Suppressor macrophage (primary cell): ENCODE results near the gene MUC21.
A peak's percentile ranks its signal among the peaks of the same experiment; 100 is the strongest.
"Not testable (repeated sequence)": the region's sequence is repeated elsewhere in the genome, so short reads cannot be mapped to it uniquely, and the experiment has no call there.

Source experiments
- DNase-seq, 4 experiments: peaks; one replicate each; pipeline ENCODE4 v3.0.0-alpha.2; 2020 to 2022

MUC21 gene

DNA sequence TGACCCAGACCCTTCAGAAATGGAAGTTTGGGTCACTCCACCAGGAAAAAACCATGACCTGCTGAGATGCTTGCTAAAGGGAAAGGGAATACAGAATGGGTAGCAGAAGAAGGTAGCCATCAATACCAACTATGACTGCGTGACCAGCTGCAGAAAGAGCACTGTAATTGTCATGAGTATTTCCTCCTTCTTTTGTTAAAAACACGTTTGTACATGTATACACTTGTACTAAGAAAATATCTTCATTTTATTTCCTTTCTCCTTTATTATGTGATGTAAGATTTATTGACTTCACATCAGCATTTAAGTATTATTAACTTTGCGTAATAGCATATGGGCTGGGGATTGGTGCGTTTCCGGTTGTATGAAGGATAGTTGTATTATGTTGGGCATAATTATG is 12.6 kb upstream of the MUC21 start:
- no peak for DNase-seq

DNA sequence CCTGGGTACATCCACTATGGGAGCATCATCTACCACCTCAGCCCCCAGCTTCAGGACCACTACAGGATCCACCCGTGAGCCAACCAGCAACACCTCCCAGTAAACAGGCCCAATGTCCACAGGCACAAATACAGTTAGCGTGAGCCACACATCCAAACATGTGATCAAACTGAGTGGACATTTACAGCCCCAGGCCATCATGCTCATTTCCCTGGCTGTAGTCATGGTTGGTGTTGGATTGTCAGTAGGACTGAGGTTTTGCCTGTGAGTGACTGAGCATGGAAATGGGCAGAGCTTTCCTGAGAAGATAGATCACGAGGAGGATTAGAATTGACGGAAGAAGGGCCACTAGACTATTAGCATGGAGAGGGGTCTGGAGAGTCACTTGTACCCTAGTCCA is 10.7 kb upstream of the MUC21 start:
- no peak for DNase-seq

DNA sequence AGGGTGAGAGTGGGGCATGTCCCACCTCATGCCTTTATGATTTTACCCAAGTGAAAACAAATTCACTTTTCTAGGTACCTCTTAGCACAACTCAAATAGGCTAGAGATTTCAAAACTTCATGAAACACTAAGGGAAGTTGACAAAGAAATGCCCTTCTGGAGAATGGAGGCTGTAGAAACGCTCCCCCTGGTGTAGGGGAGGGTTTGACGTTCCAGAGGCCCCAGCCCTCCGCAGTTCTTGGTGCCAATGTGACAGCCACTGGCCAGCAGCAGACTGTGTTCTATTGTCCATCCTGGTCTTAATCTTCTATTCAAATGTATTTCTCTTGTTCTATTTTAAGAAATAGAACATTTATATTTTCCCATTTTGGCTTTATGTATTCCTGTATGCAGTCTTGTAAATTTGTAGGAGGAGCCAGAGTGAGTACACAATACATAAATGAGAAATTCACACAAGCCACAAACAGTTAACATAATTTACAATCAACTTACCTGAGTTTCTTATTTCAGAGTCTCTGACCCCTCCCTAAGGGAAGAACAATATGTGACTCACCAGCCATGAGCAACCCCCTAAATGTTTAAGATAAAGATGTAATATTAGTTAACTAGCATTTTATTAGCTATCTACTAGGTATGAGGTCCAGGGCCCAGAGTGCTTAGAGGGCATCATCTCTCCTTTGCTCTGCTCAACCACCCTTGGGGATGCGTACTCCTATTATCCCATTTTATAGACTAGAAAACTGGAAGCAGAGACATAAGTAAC is 8.8 kb upstream of the MUC21 start:
- no peak for DNase-seq

DNA sequence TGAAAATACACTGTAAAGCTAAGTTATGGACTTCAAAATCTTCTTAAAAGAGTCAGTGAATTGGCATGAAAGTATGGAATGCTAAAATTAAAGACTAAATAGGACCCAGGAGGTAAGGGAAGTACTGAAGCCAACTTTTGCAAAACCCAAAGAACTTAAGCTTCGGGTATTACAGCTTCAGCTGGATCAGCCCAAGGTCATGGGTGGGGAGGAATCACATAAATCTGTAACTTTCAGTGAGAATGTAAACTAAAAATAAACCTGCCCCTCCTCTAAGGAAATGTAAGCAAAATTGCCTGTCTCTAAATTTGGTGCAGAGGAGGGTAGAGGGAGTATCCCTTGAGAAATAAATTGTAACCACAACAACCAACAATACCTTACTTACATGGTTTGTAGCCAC is 4.4 kb upstream of the MUC21 start:
- no peak for DNase-seq

DNA sequence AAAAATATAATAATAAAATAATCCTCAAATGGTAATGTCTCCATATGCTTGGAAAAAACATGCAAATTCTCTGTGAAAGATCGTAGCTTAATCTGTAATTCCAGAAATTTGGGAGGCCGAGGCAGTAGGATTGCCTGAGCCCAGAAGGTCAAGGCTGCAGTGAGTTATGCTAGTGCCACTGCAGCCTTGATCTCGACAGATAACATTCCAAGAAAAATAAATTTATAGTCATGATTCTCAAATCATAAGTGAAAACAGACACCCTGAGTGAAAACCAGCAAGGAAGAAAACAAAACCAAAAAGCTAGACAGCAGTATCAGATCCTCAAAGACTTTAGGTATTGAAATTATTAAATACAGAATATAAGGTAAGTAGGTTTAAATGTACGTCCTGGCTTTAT is 3.8 kb upstream of the MUC21 start:
- DNase-seq = no peak

DNA sequence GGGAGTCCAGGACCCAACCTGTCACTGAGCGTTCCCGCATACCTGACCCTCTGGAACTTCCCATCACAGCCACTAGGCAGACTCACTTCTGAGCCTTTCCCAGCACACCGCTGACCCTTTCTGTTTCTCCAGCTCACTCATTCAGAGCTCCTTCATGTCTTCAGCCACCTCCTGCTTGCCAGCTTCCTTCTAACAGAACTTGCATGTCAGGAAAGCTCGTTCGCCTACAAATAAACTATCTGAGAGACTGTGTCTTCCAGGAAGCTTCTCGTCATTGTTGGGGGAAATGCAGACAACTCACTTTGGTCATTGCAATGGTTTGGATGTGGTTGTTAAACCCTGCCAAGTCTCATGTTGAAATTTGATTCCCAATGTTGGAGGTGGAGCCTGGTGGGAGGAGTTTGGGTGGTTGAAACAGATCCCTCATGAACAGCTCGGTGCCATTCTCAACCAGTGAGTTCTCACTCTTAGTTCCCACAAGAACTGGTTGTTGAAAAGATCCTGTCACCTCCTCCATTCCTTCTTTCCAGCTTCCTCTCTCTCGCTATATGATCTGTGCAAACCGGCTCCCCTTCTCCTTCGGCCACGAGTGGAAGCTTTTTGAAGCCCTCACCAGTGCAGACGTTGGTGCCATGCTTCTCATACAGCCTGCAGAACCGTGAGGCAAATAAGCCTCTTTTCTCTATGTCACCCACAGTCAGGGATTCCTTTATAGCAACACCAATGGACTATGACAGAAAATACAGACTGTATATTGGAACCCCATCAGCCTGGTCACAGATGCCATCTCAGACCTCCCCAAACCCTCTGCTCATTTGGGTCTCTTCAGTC is 1.4 kb upstream of the MUC21 start:
- DNase-seq = peak in 1 of 4 experiments; percentile 7

DNA sequence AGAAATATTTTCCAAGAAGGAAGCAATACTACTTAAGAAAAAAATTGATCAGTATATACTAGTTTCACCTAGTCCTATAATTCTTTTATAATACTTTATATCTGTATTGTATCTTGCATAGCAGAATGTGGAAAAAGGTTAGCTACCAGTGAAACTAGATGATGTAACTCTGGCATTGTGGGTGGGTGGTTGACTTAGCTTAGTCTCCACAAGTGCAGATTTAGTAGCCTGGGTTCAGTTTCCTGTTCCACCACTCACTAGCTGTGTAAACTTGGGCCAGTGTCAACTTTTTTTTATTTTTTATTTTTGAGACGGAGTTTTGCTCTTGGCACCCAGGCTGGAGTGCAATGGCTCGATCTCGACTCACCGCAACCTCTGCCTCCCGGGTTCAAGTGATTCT is 2.0 kb downstream of the MUC21 start:
- peak; percentile 35 to 69 (median 56) for DNase-seq

DNA sequence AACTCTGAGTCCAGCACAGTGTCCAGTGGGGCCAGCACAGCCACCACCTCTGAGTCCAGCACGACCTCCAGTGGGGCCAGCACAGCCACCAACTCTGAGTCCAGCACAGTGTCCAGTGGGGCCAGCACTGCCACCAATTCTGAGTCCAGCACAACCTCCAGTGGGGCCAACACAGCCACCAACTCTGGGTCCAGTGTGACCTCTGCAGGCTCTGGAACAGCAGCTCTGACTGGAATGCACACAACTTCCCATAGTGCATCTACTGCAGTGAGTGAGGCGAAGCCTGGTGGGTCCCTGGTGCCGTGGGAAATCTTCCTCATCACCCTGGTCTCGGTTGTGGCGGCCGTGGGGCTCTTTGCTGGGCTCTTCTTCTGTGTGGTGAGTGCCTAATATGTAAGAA is 3.8 kb downstream of the MUC21 start:
- DNase-seq = no peak

DNA sequence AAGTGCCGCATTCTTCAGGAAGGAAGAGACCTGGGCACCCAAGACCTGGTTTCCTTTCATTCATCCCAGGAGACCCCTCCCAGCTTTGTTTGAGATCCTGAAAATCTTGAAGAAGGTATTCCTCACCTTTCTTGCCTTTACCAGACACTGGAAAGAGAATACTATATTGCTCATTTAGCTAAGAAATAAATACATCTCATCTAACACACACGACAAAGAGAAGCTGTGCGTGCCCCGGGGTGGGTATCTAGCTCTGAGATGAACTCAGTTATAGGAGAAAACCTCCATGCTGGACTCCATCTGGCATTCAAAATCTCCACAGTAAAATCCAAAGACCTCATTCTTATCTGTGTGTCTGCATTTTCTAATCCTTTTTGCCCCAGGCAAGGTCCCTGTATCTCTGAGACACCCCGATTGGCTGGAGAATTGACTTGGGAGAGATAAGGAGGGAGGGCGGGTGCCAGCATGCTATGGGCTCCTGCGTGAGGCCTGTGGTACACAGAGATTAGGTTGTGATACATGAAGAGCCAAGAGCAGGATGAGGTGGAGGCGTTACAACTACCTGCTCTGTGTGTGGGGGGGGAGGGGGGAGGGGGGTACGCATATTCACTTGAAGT is 4.8 kb downstream of the MUC21 start:
- no peak for DNase-seq

DNA sequence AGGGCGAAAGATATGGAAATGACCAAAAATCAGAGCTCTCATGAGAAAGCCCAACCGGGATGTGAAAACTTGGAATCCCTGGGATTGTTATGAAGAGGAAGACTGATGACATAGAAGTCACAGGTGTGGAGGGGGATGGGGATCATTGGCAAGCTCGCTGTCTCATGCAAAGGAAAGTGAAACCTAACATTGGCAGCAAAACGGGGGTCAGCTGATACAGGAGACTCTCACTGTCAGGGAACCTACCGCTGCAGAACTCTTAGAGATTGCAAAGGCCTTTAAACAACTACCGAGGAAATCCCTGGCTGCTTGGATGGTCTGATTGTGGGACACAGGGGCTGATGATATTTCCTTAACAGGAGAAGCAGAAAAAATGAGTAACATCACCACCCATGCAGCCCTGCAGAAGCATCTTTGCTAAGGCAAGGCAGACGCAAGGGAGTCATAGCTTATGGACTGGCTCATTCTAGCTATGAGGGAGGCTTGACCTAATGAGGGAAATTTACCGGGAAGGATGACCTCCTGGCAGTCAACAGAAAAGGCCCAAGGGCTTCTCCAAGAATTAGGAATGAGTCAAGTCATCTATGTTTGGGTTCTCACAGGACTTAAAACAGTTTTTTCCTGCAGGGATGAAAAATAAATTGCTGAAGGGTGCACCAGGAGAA is 7.0 kb downstream of the MUC21 start:
- no peak for DNase-seq

DNA sequence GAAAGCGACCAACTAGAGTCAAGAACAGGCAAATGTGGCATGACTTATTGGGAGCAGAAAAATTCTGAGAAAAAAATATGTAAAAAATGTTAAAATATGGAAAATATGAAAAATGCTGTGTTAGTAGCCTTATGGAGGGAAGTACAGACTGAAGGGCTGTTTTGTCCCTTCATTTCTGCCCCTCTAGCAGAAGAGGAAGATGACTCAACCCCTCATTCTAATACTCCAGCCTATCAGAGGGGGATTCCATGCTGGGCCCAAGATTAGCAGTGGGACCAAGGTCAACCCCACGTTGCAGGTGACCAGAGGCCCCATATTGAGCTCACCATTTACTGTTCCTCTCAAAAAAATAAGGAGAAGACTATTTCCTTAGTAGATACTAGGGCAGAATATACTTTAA is 8.4 kb downstream of the MUC21 start:
- peak in 3 of 4 experiments; percentile 28 to 43 (median 42) for DNase-seq

DNA sequence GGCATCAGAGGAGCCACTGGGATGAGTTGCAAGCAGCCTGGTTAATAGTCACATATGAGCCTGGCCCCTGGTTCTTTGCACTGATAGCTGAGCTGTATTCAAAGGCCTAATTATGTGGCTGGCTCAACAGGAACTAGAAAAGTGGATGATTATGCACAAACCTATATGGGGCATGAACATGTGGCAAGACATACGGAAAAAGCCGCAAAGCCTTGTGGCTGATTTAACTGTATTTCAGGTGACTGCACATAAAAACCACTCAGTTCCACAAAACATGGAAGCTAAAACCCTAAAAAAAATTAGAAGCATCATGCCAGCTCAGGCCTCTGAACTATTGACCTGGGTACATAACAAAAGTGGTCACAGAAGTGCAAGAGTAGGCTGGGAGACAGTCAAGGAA is 13.8 kb downstream of the MUC21 start:
- DNase-seq = no peak

DNA sequence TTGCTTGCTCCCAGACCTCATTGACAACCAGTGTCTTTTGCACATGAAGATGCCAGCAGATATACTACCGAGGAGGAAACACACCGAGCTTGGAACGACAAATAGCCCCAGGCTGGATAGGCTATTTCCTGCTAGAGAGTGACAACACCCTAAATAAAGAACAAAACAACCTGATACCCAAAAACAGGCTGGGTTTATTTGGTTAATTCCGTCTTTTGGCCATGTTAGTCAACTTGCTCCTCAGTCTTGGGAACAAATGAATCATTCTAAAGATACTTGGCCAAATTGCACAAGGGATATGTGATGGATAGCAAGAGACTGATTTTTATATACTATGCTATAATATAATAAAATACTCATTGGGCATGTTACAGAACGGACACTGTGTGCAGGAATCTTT is 15.3 kb downstream of the MUC21 start:
- no peak for DNase-seq

DNA sequence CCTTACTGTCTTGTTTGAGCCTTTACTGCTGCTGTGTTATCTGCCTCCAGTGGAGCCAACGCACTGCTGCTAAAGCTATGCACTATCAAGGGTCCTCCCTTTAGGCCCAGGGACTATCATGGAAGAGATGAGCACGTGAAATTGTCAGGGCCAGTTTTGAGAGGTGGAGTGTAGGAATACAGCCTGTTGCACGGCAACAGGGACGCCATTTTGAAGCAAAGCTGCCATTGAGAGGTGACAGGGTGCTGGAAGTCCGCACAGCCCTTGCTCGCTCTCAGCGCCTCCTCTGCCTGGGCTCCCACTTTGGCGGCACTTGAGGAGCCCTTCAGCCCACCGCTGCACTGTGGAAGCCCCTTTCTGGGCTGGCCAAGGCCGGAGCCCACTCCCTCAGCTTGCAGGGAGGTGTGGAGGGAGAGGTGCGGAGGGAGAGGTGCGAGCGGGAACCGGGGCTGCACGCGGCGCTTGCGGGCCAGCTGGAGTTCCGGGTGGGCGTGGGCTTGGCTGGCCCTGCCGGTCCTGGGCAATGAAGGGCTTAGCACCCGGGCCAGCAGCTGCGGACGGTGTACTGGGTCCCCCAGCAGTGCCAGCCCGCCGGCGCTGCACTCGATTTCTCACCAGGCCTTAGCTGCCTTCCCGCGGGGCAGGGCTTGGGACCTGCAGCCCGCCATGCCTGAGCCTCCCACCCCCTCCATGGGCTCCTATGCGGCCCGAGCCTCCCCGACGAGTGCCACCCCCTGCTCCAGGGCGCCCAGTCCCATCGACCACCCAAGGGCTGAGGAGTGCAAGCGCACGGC is 16.7 kb downstream of the MUC21 start:
- not testable (repeated sequence) for DNase-seq

DNA sequence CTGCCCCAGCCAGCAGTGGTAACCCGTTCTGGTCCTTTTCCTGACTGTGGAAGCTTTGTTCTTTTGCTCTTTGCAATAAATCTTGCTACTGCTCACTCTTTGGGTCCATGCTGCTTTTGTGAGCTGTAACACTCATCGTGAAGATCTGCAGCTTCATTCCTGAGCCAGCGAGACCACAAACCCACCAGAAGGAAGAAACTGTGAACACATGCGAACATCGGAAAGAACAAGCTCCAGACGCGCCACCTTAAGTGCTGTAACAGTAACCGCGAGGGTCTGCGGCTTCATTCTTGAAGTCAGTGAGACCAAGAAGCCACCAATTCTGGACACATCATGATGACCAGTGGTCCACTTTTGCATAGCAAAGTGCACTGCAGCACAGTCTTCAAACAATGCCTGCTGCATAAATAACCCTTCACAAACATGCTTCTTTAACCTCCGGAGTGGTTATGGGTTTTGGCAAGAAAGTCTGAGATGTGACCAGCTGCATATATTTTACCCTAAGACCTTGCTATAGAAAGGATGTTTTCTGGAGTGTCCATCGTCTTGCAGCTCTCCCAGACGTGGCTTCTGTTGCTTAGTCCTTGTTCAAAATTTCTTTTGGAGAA is 17.9 kb downstream of the MUC21 start:
- DNase-seq = no peak

DNA sequence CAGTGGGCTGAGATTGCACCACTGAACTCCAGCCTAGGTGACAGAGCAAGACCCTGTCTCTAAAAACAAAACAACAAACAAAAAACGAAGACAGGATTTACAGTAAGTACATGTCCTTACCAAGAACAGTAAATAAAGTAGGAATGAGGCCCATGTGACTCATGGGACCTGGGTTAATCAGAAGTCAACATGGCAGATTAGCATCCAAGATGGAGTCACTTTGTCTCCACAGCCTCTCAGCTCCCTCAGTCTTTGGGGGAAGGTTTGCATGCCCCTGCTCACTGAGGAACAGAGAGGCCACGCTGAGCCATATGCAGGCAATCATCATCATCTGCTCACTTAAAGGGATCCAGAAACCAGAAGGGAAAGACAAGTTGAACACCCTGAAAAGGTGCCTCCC is 19.0 kb downstream of the MUC21 start:
- DNase-seq = no peak

DNA sequence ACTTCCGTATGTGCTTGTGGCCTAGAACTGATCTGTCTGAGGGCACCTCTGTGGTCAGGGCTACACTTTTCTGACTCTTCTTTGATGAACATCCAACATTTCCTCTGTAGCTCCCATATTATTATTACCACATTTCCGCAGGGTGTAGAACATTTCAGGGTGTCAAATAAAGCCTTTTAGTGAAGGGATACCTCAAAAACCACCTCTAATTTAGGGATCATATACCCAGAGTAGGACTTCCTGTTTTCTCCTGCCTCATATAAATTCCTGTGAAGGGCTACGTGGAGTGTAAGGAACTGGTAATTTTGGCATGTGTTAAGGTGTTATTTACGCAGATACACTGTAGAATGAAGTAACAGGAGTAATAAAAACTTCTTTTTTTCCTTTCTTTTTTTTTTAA is 21.3 kb downstream of the MUC21 start:
- no peak for DNase-seq

DNA sequence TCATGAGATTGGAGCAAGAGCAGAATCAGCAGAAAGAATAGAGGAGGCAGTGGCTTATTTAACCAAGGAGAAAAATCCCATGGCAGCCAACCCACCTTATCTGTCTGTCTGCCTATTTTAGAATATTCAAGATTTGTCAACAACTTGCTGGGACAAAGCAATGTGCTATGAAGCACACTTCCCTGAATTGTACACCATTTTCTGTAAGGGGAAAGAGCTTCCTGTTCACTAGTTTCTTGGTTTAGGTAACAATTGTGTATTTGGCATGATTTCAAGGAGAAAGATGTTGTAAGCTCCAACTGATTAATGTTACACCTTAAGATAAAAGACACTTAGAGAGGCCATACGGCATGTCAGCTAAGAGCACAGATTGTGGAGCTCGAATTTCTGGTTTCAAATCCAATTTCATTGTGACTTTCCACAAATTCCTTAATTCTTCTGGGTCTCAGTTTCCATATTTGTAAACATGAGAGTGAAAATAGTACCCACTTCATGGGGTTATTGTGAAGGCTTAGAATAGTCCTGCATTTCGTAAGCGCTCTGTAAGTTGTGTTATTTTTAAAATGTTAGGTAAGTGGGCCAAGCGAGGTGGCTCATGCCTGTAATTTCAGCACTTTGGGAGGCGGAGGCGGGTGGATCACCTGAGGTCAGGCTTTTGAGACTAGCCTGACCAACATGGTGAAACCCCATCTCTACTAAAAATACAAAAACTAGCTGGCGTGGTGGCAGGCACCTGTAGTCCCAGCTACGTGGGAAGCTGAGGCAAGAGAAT is 21.9 kb downstream of the MUC21 start:
- DNase-seq = no peak

DNA sequence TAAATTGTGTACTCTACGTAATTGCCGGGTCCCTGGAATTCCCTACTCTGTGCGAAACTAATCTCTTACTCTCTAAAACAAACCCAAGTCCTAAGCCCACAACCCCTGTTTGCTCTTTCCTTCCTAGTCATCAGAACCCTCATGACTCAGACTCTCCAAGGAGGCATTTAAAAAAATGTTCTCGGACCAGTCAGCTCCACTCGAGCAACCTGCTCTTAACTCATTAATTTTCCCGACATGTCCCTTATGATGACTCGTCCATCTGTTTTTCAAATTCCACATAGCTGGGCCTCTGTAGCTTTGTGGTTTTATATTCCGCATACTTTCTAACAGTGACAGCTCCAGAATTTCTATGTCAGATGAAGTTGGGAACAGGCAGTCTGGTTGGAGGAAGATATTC is 24.2 kb downstream of the MUC21 start:
- DNase-seq = no peak

DNA sequence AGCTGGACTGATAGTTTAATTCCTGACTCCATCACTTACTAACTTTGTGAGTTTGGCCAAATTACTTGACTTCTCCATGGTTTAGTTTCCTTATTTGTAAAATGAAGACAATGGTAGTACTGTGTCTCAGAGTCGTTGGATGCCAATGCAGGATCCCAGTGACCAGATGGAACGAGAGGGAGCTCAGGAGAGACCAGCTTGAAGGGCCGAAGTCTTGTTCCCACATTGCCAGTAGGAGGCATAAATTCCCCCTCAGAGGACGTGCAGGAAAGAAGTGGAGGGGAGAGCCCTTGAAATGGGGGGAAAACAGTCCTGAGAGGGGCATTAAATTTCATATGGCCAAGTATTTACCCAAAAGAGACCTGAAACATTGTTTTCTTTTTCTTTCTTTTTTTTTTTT is 24.6 kb downstream of the MUC21 start:
- no peak for DNase-seq

DNA sequence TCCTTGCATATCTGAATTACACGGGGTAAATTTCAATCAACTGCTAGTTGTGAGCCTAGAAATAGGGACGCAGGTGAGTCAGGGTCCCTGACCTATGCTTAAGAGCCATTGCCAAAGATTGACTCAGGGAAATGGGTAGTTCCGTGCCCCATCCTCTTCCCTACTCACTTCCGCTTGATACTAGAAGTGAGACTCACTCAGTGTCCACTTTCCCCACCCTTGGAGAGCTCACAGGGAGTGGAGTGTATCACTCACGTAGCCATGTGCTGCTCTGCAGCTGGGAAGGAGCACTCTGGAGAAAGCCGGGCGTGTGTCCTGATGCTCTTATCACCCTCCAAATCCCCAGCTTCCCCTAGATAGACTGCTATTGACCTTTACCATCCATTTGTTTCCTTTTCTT is 26.2 kb downstream of the MUC21 start:
- DNase-seq = no peak
